ENCODE results near the gene PARS2.

PARS2 gene

DNA sequence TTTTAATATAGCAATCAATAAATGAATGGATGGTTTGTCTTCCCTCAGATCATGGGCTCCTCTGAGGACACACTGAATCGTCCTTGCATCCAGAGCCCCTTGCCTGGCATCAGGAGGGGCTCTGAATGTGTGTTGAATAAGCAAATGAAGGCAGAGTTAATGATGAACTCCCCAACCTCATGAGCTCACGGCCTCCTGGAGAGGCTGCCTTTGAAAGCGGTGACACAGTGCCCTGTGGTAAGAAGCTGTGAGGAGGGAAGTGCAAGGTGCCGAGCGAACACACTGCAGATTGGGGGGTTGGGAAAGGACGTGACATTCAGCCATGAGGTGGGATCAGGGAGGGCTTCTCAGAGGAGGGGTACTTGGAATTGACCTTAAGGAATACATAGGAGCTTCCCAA lies 3.2 kb upstream of the PARS2 start:
- DNase-seq = no peak

GRCh38 chr1:54766726-54767125 lies 2.4 kb upstream of the PARS2 start:
- DNase-seq = no peak

DNA sequence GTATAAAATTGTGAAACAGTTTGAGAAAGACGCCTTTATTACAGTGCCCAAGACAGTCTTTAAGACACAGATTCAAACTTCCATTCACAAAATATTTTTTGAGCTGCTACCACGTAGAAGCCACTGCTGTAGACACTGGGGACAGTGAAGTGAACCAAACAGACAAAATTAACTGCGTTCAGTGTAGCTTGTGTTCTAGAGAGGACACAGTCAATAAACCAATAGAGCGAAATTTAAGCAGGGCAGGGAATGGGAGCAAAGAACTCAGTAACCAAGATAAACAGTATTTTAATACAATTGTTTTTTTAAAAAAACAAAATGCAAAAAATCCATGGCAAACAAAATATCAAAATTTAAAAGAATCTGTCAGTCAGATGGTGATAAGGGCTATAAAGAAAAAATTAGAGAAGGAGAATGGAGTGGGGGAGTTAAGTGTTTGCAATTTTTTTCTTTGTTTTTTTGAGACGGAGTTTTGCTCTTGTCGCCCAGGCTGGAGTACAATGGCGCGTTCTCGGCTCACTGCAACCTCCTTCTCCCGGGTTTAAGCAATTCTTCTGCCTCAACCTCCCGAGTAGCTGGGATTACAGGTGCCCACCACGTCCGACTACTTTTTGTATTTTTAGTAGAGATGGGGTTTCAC lies 719 bp upstream of the PARS2 start:
- no peak for DNase-seq

DNA sequence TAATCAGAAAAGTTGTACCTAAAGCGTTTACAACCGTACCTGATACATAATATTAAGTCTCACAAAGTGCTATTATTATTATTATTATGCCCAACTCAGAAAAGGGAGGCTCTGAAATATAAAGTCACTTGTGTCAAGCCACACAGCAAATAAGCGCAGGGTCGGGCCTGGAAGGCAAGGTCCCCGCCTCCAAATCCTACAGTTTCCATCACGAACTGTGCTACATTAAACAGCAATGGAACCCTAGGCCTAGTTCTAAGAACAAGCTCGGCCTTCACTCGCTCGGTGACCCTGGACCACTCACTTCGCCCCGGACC lies 549 bp downstream of the PARS2 start:
- no peak for DNase-seq

- no peak for DNase-seq
Observed at GRCh38 chr1:54758678-54759348, 5.5 kb downstream of the PARS2 start.

- no peak for DNase-seq
Observed at GRCh38 chr1:54757833-54758232, 6.5 kb downstream of the PARS2 start.

DNA sequence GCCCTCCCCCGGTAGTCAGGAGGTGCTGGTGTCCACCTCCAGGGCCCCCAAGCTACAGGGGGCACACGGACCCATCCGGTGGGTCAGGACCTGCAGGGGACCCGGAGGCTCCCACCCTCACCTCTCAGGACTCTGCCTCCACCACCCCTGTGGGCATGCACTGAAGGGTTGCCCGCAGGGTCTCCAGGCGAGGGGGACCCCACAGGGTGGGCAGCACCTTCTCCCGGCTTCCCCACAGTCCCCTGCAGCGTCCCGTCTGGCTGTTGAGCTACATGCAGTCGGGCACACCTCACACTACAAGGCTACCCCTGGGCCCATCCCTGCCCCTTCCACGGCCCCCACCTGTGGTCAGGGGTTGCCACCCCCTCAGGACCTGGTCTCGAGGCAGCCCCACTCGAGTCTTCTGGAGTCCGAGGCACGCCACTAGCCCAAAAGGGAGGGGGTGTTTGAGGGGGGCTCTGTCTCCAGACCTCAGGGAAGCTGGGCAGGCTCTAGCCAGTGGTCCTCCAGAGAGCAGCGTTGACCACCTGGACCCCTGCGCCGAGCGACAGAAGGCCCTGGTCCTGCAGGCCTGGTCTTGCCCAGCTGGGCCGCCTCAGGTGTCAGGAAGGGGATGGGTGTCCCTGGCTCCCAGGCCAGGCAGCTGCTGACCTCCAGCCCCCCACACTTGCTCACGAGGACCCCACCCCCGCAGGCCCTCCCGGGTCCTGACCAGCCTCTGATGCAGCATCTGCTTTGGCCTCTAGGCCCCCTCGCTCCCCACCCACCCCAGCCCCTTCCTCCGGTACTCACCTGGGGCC lies 9.6 kb downstream of the PARS2 start:
- DNase-seq = no peak

GRCh38 chr1:54754045-54754444 lies 10.3 kb downstream of the PARS2 start:
- no peak for DNase-seq

GRCh38 chr1:54751426-54751825 lies 12.9 kb downstream of the PARS2 start:
- DNase-seq = no peak

DNA sequence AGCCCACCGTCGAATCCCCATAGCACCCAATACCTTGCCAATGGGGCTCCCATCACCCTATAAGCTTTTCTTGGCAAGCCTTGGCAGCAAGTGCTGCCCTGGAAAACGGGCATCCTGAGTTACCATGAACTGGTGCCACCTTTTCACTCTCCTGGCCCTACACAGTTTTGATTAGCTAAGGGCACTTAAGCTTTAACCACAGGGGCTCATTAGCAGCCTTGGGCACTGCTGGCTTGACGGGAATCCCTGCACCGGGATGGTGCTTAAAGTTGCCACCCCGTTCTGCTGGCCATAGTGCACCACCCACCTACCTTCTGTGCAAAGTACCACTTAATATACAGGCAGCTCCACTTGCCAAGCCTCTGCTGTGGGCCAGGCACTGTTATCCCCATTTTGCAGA lies 13.7 kb downstream of the PARS2 start:
- no peak for DNase-seq

DNA sequence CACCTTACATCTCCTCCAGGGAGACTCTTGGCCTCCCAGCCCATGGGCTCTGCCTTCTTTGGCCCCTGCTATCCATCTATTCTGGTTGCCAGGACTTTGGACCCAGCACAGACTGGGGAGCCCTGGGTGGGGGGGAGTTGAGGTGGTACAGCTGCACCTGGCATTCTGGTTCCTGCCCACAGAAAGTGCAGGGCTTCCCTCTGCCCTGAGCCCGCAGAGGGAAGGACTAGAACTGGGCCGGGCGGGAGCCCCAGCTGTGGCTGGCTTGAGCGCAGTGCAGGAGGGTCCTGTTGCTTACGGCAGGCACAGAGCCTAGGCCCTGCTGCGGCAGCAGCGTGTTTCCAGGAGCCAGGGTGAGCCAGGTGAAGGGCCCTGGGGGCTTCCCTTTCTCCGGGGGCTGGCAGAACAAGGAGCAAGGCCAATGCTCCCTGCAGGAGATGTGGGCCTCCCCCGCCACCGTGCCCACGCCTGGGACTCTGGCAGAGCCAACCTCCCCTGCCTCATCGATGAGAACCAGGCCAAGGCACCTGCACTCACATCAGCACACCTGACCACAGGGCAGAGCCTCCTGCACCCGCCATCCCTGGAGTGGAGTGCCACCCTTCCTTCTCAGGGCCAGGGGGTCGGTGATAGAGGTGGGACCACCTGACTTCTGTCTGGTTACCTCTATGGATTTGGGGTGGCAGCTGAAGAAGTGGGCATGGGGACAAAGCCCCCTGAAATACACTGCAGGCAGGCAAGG lies 16.1 kb downstream of the PARS2 start:
- no peak for DNase-seq

DNA sequence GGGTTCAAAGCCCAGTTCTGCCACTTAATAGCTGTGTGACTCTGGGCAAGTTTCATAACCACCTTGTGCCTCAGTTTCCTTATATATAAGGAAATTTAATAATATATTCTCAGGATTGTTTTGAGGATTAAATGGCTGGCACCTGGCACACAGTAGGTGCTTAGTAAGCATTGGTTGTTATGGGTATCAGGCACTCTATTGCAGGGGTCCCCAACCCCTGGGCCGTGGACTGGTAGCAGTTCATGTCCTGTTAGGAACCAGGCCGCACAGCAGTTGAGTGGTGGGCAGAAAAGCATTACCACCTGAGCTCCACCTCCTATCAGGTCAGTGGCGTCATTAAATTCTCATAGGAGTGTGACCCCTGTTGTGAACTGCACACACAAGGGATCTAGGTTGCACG lies 18.5 kb downstream of the PARS2 start:
- DNase-seq = no peak

- no peak for DNase-seq
Observed at GRCh38 chr1:54745274-54745673, 19.0 kb downstream of the PARS2 start.

DNA sequence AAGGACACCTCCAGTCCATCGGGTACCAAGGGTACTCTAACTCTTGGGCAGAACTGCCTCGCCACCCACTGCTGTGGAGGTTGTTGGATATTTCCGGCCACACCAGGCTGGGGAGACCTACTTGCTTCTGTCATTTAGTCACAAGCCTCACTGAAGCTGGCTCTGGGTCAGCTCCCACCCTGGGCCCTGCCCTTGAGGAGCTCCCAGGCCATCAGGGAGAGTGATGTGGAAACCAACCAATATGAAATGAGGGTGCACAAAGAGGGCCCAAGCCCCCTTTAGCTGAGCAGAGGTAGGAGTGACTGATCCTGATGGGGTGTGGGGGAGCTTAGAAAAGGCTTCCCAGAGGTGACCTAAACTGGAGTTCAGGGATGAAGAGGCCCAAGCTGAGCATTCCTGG lies 19.6 kb downstream of the PARS2 start:
- no peak for DNase-seq

DNA sequence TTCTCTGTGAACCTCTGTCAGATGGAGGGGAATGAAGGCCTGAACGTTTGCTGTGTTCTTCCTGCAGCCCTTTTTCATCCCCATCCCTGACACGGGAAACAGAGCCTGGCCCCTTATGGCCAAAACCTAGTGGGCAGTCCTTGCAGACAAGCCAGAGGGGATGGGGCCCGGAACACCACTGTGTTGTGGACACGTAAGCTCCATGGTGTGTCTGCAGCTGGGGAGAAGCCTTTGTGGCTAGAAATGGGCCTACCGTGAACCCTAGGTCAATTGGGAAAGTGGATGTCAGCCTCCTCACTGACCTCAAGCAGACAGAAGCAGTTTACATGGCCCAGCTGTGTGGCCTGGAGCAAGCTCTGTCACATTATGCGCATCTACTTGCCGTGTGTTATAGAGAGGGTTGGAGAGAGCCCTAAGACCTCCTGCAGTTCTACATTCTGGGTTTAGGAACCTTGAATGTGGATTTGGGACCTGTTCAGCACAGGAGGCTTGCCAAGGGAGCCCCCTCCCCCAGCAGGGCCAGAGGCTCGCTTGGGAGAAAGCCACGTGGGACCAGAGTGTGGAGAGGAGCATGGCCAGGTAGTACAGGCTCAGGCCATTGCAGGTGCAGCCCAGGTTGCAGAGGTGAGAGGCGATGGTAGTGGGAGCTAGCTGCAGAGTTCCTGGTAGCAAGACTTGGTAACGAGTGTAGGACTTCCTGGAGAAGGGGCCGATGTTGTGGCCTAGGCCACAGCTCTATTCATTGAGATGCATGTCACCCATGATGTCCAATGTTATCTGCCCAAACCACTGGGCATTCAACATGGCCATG lies 20.7 kb downstream of the PARS2 start:
- no peak for DNase-seq

GRCh38 chr1:54742282-54742681 lies 22.0 kb downstream of the PARS2 start:
- no peak for DNase-seq

DNA sequence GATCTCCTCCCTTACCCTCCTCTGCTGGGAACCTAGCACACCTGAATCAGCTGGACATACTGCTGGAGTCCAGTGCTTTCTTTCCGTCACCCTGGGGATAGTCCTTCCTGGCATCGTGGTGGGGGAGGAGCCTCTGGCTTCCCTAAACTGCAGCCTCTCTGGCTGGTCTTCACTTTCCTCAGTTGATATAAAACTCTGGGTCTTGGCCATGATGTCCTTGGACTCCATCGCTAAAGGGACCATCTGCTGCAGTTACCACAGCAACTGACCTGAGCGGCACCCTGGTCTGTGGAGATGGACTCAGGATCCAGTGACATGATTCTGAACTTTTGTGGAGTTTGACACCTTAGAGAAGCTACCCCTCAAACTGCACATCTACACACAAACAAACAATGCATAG lies 22.8 kb downstream of the PARS2 start:
- no peak for DNase-seq

DNA sequence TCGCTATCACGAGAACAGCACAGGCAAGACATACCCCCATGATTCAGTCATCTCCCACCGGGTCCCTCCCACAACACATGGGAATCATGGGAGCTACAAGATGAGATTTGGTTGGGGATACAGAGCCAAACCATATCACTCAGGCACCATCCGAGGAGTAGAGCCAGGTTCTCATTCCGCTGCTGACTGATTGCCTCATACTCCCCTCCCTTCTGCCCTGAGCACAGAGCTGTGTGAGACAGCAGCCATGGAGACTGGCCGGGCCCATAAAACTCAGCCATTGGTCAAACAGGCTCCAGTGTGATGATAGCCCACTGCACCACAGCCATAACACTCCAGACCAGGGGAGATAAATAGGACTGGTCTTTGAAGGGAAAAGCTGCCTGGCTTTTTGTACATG lies 26.1 kb downstream of the PARS2 start:
- DNase-seq = no peak

DNA sequence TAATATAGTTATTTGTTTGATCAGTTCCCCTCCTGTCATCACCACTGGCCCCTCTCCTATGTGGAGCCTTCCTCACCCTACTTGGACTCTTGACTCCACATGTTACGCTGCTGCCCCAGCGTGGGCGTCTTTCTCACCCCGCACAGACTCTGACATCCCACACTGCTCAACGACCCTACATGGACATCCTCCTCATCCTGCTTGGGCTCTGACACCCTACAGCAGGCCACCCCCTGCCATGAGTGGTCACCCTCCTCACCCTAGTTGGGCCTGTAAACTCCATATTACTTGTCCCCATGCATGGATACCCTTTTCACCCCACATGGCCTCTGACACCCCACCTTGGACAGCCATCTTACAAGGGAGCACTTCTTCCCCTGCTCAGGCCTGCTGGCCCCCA lies 27.6 kb downstream of the PARS2 start:
- DNase-seq = no peak

DNA sequence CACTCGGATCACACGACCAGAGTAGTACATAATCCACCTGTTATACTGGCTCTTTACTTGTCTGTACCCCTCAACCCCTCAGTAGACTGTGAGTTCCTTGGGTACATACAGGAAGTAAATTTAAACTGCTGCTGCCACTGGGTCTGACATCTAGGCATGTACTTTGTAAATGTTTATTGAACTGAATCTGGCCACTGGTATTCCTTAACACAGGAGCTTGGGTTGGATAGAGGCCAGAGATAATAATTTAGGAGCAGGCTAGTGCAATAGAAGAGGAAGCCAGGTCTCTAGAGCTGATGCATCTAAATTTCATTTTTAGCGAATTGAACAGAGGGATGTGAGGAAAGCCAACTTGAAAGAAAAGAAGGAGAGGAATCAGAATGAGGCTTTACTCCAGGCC lies 36.3 kb downstream of the PARS2 start:
- DNase-seq = no peak

DNA sequence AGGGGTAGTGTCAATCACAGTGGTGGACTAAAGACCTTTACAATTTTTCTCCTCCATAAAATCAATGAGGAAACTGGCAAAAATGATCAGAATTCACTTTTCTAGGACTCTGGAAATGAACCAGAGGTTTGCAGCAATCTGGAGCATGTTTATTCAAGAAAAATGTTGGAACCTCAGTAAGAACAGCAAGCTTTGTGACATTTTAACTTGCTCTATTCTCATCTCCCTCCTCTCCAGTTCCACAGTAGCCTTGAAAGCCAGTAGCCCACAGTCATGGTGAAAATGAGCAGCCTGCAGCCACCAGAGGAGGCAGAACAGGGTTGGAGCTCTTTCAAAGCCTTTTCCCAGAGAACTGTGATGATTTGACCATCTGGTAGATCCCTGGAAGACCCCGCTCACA lies 39.6 kb downstream of the PARS2 start:
- DNase-seq = no peak

DNA sequence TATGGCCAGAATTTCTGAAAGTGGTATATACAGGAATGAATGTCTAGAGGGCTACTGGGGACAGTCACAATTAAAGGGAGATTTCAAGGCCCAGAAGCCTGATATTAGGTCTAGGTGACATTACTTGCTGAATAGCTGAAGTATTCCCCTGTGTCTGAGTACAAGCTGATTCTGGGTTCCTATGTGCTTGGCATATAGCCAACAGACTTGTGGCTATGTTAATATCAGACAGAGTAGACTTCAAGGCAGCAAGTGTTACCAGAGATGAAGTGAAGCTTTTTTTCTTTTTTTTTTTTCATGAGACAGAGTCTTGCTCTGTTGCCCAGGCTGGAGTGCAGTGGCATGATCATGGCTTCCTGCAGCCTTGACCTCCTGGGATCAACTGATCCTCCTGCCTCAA lies 40.3 kb downstream of the PARS2 start:
- DNase-seq = no peak

DNA sequence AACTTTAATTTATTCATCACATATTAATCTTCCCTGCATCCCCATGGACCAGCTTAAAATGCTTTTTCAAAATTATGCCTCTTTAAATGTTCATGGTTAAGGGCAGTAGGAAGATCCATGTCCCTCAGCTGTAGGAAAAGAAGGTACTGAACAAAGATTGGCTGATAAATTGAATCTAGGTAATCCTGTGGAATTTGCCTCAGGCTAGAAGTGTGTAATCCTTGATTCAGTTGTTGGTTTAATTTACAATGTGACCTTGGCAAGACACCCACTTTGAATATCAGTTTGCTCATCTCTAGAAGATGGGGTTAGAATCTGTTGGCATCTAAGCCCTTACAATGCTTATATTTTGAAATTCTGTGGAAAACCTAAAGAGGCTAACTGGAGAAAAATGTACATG lies 42.6 kb downstream of the PARS2 start:
- no peak for DNase-seq

All from NCI-H187 treated with DMSO at 0.1 percent for 48 hours (cell line).